IMR-90 (cell line): Measurements from ENCODE around the gene ITGB1.

Experiments
- BHLHE40 ChIP-seq: fragments of 150-350 bp; IDR thresholded peaks from 2 replicates; pipeline ENCODE4 v1.6.1; 2016; ENCODE audit warnings: mild to moderate bottlenecking, low read depth, low read length
- CHD1 ChIP-seq: IDR thresholded peaks from 2 replicates; pipeline ENCODE4 v1.6.1; 2012; ENCODE audit warnings: low read depth, low read length, improper control_type of control experiment
- MAFK ChIP-seq: IDR thresholded peaks from 2 replicates; pipeline ENCODE4 v1.6.1; 2012; ENCODE audit warnings: low read depth, low read length, improper control_type of control experiment
- MAZ ChIP-seq: IDR thresholded peaks from 2 replicates; pipeline ENCODE4 v1.6.1; 2012; ENCODE audit warnings: low read depth, mild to moderate bottlenecking, low read length, improper control_type of control experiment, moderate library complexity, borderline replicate concordance
- POLR2A ChIP-seq: IDR thresholded peaks from 2 replicates; pipeline ENCODE4 v1.6.1; 2012; ENCODE audit warnings: mild to moderate bottlenecking, low read depth, low read length
- RAD21 ChIP-seq: IDR thresholded peaks from 2 replicates; pipeline ENCODE4 v1.6.1; 2012; ENCODE audit warnings: low read length, improper control_type of control experiment
- RFX5 ChIP-seq: IDR thresholded peaks from 2 replicates; pipeline ENCODE4 v1.8.0; 2012; ENCODE audit warnings: low read depth, mild to moderate bottlenecking, low read length, moderate library complexity
- USF2 ChIP-seq: fragments of 150-350 bp; IDR thresholded peaks from 2 replicates; pipeline ENCODE4 v1.6.1; 2017; ENCODE audit warnings: mild to moderate bottlenecking, antibody characterized with exemption, low read length, low read depth
- TF ChIP-seq, protein P1 (sequence below): conservative IDR thresholded peaks from 2 replicates; pipeline ENCODE4 v1.5.1; 2012; ENCODE audit warnings: mild to moderate bottlenecking, low read depth, low read length, improper control_type of control experiment
- TF ChIP-seq, protein P2 (sequence below): fragments of 150-350 bp; IDR thresholded peaks from 2 replicates; pipeline ENCODE4 v1.6.1; 2016; ENCODE audit warnings: low read depth, mild to moderate bottlenecking, low read length, moderate library complexity, borderline replicate concordance

DNA sequence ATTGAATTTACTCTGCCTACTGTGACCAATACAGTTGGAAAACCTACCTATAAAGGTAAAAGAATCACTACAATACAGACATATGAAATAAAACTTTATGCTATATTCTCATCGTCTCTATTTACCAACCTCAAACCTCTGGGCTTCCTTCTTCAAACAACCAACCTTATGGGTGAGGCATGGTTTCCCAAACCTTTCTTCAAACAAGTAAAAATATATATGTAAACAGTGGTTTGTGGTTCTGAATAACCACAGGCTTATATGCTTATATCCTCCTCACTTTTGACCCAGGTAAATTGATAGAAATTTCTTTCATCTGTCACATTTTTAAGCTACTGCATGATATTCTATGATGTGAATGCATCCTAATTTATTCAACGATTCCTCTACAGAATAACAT is 103.6 kb downstream of the ITGB1 start:
- TF ChIP-seq, protein P1, sequence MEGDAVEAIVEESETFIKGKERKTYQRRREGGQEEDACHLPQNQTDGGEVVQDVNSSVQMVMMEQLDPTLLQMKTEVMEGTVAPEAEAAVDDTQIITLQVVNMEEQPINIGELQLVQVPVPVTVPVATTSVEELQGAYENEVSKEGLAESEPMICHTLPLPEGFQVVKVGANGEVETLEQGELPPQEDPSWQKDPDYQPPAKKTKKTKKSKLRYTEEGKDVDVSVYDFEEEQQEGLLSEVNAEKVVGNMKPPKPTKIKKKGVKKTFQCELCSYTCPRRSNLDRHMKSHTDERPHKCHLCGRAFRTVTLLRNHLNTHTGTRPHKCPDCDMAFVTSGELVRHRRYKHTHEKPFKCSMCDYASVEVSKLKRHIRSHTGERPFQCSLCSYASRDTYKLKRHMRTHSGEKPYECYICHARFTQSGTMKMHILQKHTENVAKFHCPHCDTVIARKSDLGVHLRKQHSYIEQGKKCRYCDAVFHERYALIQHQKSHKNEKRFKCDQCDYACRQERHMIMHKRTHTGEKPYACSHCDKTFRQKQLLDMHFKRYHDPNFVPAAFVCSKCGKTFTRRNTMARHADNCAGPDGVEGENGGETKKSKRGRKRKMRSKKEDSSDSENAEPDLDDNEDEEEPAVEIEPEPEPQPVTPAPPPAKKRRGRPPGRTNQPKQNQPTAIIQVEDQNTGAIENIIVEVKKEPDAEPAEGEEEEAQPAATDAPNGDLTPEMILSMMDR = no peak
- TF ChIP-seq RAD21 = no peak
- TF ChIP-seq POLR2A = no peak
- no peak for TF ChIP-seq USF2
- no peak for TF ChIP-seq RFX5
- TF ChIP-seq MAZ = no peak
- TF ChIP-seq, protein P2, sequence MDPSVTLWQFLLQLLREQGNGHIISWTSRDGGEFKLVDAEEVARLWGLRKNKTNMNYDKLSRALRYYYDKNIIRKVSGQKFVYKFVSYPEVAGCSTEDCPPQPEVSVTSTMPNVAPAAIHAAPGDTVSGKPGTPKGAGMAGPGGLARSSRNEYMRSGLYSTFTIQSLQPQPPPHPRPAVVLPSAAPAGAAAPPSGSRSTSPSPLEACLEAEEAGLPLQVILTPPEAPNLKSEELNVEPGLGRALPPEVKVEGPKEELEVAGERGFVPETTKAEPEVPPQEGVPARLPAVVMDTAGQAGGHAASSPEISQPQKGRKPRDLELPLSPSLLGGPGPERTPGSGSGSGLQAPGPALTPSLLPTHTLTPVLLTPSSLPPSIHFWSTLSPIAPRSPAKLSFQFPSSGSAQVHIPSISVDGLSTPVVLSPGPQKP = no peak
- TF ChIP-seq CHD1 = no peak
- no peak for TF ChIP-seq BHLHE40
- TF ChIP-seq MAFK = no peak
